Left ventricle myocardium inferior (tissue), 1 donor: Measurements from ENCODE around the gene PAK6. TPM values are rescaled to one million over a fixed set of nuclear protein-coding genes. Genes with fewer than 3 reads are reported as not detected.

Source experiments
- DNase-seq: peaks from one replicate; pipeline ENCODE4 v3.0.0-alpha.2; 2020
- H3K27ac ChIP-seq: fragments of 200-600 bp; replicated peaks from 2 replicates; pipeline ENCODE4 v1.8.0; 2021
- H3K27me3 ChIP-seq: fragments of 200-600 bp; 2 replicates; pipeline ENCODE4 v1.8.0; 2021; ENCODE audit warnings: low read depth
- H3K36me3 ChIP-seq: fragments of 200-600 bp; 2 replicates; pipeline ENCODE4 v1.8.0; 2021
- H3K4me1 ChIP-seq: fragments of 200-600 bp; 2 replicates; pipeline ENCODE4 v1.8.0; 2021
- H3K4me3 ChIP-seq: fragments of 200-600 bp; 2 replicates; pipeline ENCODE4 v1.8.0; 2021; ENCODE audit warnings: mild to moderate bottlenecking, moderate library complexity
- H3K9me3 ChIP-seq: fragments of 200-600 bp; replicated peaks from 2 replicates; pipeline ENCODE4 v1.8.0; 2021
- CTCF ChIP-seq: fragments of 200-600 bp; IDR thresholded peaks from 2 replicates; pipeline ENCODE4 v1.8.0; 2021; ENCODE audit warnings: antibody characterized with exemption, mild to moderate bottlenecking, borderline replicate concordance
- intact Hi-C: fragments of 100-400 bp; cut with micrococcal nuclease; formaldehyde crosslinking; loops from one replicate; pipeline ENCODE4 v1.11.0; 2022
- total RNA-seq: library from RNA; stranded (reverse); fragmentation: NEBNext Ultra II Directional; extraction: Animal tissue kit (Norgen Biotek cat#: 25700); gene quantifications from one replicate; pipeline ENCODE4 v1.2.1, GENCODE V29; 2021
- donor health status: DM: no; HTN: yes; CAD: no; lungs with severe emphysema.

The PAK6 gene
- total RNA-seq, 1 donor from 2014 or later: 8.2 TPM

- no peak for DNase-seq
Measured at GRCh38 chr15:40235201-40235885, 3.5 kb upstream of the PAK6 start.

GRCh38 chr15:40239404-40239692, 485 bp downstream of the PAK6 start:
- no peak for DNase-seq
- intact Hi-C loops: no loop called here
- TF ChIP-seq CTCF: no peak
- H3K27ac ChIP-seq: no peak overlapping the region
- H3K4me3 ChIP-seq: peak overlapping the region; percentile 57
- H3K9me3 ChIP-seq: no peaks in the 10 kb centered on the region
- H3K36me3 ChIP-seq: no peaks in the 10 kb centered on the region
- peaks cover 11% of the 10 kb centered on the region for H3K4me1 ChIP-seq
- H3K27me3 ChIP-seq: peaks cover 33% of the 10 kb centered on the region

More at GRCh38 chr15:40235201-40235885, 3.5 kb upstream of the PAK6 start:
- Histone ChIP-seq H3K9me3 (no peaks in the 10 kb centered on the region), H3K36me3 (no peaks in the 10 kb centered on the region), H3K4me1 (peaks cover 11% of the 10 kb centered on the region), H3K27me3 (peaks cover 26% of the 10 kb centered on the region), H3K27ac (peak overlapping the region; percentile 36), H3K4me3 (no peak overlapping the region)
- TF ChIP-seq CTCF: no peak
- intact Hi-C loops: no loop called here

GRCh38 chr15:40239693-40240618, 1.1 kb downstream of the PAK6 start:
- DNase-seq: no peak
- H3K36me3 ChIP-seq: no peaks in the 10 kb centered on the region
- peaks cover 33% of the 10 kb centered on the region for H3K27me3 ChIP-seq
- no peak overlapping the region for H3K4me3 ChIP-seq
- H3K9me3 ChIP-seq: no peaks in the 10 kb centered on the region
- intact Hi-C loops: no loop called here
- no peak for TF ChIP-seq CTCF
- peaks cover 11% of the 10 kb centered on the region for H3K4me1 ChIP-seq
- no peak overlapping the region for H3K27ac ChIP-seq

- H3K4me1 ChIP-seq: peaks cover 11% of the 10 kb centered on the region
- TF ChIP-seq CTCF: no peak
- H3K27me3 ChIP-seq: peaks cover 33% of the 10 kb centered on the region
- no peak overlapping the region for H3K4me3 ChIP-seq
- no peak overlapping the region for H3K27ac ChIP-seq
- H3K36me3 ChIP-seq: no peaks in the 10 kb centered on the region
- no peak for DNase-seq
- H3K9me3 ChIP-seq: no peaks in the 10 kb centered on the region
- intact Hi-C loops: no loop called here
Measured at GRCh38 chr15:40240619-40241221, 1.9 kb downstream of the PAK6 start.

- no peak overlapping the region for H3K27ac ChIP-seq
- H3K36me3 ChIP-seq: no peaks in the 10 kb centered on the region
- no peak overlapping the region for H3K4me3 ChIP-seq
- peaks cover 33% of the 10 kb centered on the region for H3K27me3 ChIP-seq
- peaks cover 11% of the 10 kb centered on the region for H3K4me1 ChIP-seq
- TF ChIP-seq CTCF: no peak
- no peak for DNase-seq
- intact Hi-C loops: no loop called here
- no peaks in the 10 kb centered on the region for H3K9me3 ChIP-seq
Measured at GRCh38 chr15:40241269-40242212, 2.7 kb downstream of the PAK6 start.
